Measurements from ENCODE around the gene CYP4F12. TPM values are rescaled to one million over a fixed set of nuclear protein-coding genes. Genes with fewer than 3 reads are reported as not detected.

CYP4F12 gene, protein sequence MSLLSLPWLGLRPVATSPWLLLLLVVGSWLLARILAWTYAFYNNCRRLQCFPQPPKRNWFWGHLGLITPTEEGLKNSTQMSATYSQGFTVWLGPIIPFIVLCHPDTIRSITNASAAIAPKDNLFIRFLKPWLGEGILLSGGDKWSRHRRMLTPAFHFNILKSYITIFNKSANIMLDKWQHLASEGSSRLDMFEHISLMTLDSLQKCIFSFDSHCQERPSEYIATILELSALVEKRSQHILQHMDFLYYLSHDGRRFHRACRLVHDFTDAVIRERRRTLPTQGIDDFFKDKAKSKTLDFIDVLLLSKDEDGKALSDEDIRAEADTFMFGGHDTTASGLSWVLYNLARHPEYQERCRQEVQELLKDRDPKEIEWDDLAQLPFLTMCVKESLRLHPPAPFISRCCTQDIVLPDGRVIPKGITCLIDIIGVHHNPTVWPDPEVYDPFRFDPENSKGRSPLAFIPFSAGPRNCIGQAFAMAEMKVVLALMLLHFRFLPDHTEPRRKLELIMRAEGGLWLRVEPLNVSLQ
- 23.6 TPM for total RNA-seq

DNA sequence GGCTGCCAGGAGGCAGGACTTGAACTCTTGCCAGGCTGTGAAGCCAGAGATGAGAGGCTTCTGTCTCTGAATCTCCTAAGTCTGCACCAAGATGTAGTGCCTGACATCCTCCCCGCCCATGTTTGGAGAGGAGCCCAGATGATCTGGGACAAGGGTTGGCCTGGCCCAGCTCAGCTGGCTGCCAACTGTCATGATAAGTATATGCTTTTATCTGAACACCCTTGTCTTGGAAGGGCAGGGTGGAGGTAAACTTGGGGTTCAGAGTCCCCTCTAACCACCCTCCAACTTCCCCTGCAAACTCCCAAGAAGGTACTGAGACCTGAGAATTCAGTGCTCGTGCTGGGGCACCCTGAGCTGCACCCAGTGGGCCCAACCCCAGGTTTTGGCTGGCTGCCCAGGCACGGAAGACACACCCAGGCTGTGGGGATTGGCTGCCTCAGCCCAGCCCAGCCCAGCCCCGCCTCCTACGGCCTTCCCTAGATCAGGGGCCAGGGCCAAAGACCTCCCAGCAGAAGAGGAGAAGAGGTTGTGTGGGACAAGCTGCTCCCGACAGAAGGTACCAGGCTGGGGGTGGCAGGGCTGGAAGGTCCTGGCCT lies at the start of gene CYP4F12:
TSS of gene CYP4F12 (plus strand) at position 508 of the 596 bp plus-strand sequence. CDS start 443 bp downstream, outside the sequence.
- DNase-seq (ENCODE audit: low spot score) (peak; percentile 93), ATAC-seq (peak; percentile 98)
- intact Hi-C loops (cut with DNase I), result no loop called here

DNA sequence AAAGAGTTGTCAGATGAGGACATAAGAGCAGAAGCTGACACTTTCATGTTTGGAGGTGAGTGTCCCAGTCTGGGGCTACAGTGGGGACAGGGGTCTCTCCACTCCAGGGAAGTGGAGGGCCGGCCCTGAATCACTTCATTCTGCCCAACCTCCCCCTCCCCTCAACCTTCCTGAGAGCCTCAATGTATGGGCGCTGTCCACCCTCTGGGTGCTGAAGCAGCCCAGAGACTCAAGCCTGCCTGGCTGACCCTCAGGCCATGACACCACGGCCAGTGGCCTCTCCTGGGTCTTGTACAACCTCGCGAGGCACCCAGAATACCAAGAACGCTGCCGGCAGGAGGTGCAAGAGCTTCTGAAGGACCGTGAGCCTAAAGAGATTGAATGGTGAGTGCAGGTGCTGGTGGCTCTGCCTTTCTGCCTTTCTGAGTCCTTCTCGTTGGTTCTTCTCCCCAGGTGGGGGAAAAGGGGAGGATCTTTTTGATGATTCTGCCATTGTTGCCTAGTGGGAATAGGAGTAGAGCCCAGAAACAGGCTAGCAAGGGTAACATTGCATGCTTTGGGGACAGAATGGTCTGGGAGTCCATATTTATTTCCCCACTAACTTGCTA lies 49.1 kb upstream of the CYP4F12 start:
- intact Hi-C loops (cut with DNase I), result no loop called here
- DNase-seq (ENCODE audit: low spot score) (no peak), ATAC-seq (no peak)

DNA sequence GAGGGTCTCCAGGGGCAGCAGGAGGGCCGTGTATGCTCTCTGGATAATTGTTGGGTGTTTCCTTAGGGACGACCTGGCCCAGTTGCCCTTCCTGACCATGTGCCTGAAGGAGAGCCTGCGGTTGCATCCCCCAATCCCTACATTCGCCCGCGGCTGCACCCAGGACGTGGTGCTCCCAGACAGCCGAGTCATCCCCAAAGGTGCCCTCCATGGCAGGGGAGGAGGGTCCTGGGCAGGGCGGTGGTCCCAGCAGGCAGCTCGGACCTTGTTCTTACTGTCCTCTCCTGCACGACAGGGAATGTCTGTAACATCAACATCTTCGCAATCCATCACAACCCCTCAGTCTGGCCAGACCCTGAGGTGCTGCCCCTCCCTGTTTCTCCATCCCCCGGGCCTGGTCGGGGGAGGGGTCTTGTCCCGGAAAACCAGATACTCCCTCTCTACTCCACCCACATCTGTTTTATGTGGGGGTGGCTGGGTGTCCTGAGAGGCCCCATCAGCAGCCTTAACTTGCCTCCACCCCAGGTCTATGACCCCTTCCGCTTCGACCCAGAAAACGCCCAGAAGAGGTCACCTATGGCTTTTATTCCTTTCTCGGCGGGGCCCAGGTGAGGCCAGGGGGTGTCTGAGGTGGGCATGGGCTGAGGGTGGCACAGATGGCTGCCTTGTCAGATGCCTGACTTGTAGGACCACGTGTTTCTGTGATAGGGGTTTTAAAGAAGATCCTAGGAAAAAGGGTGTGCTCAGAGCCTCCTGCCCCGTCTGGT lies 44.5 kb upstream of the CYP4F12 start:
- DNase-seq (ENCODE audit: low spot score) (no peak), ATAC-seq (no peak)
- intact Hi-C loops (cut with DNase I), result no loop called here

DNA sequence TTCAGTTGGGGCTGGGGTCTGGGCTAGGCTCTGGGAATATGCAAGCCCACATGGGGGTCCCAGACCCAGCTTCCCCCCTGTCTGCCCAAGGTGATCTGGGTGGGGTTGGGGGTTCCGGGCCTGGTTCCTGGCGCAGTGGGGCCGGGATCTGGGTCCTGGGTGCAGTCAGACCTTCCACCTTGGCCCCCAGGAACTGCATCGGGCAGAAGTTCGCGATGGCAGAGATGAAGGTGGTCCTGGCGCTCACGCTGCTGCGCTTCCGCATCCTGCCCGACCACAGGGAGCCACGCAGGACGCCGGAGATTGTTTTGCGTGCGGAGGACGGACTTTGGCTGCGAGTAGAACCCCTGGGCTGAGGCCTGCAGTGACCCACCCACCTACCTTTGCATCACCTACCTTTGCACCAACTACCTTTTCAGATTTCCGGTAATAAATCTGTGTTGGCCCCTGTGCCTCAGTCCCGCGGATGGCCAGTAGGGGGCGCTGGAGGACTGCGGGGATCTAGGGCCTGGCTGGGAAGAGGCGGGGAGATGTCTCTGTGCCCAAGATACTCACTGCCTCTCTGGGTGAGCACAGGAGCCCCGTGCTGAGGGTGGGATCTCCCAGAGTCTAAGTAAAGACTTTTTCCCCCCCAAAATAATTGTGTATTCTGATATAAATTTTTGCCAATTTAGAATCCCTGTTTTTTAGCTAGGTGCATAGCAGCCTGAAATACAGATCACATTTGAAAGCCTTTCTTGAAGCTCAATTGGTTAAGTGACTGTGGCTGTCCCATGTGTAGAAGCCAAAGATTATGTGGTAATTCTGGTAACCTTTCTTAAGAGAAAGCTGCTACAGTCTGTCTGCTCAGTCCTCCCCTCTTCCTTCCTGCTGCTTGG lies 43.6 kb upstream of the CYP4F12 start:
- DNase-seq (ENCODE audit: low spot score), result peak; percentile 92
- intact Hi-C loops (cut with DNase I), result no loop called here
- peak; percentile 94 for ATAC-seq

DNA sequence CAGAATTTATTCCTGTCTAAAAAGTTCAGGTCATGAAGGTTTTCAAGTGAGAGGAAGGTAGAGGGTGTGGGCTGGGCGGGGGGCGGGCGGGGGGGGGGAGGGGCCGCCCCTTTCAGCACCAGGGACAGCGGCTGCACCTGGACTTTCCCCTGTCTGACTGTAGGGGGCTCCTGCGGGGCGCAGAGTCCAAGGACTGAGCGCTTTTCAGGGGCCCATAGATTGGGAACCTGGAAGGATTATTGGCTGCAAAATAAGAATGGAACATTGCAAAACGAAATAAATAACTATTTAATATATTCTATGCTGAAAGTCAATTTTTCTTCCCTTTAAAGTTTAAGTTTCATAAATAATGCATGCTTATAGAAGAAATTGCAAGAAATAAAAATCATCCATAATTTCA lies 41.1 kb upstream of the CYP4F12 start:
- ATAC-seq, result no peak
- DNase-seq (ENCODE audit: low spot score), result no peak
- intact Hi-C loops (cut with DNase I), result no loop called here

DNA sequence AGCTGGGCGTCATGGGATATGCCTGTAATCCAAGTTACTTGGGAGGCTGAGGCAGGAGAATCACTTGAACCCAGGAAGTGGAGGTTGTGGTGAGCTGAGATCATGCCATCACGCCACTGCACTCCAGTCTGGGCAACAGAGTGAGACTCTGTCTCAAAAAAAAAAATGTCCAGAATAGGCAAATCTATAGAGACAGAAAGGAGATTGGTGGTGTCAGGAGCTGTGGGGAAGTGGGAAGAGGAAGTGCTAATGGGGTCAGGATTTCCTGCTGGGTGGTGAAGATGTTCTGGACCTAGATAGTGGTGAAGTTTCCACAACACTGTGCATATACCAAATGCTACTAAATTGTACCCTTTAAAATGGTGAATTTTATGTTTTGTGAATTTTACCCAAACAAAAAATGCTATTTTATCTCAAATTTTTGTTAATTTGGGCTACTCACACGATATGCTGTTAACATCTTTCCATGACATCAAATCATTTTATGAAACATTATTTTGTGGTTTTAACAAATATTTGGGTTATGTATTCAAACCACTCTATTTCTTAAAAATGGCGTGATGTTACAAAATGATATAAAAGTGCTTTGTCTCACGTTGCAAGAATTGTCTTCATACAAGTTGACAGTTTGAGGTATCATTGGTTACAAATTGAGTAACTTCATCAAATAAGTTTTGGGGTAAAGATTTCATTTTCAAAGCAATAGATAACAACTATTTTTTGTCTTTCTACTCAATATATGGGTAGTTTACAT lies 39.6 kb upstream of the CYP4F12 start:
- DNase-seq (ENCODE audit: low spot score) (no peak), ATAC-seq (no peak)
- intact Hi-C loops (cut with DNase I), result no loop called here

DNA sequence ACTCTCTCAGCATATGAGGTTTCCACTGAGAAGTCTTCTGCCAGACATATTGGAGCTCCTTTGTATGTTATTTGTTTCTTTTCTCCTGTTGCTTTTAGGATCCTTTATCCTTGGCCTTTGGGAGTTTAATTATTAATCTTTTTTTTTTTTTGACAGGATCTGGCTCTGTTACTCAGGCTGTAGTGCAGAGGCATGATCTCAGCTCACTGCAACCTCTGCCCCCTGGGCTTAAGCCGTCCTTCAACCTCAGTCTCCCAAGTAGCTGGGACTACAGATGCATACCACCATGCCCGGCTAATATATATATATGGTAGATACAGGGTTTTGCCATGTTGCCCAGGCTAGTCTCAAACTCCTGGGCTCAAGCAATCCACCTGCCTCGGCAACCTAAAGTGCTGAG lies 38.8 kb upstream of the CYP4F12 start:
- intact Hi-C loops (cut with DNase I), result no loop called here
- no peak for DNase-seq (ENCODE audit: low spot score)
- no peak for ATAC-seq

DNA sequence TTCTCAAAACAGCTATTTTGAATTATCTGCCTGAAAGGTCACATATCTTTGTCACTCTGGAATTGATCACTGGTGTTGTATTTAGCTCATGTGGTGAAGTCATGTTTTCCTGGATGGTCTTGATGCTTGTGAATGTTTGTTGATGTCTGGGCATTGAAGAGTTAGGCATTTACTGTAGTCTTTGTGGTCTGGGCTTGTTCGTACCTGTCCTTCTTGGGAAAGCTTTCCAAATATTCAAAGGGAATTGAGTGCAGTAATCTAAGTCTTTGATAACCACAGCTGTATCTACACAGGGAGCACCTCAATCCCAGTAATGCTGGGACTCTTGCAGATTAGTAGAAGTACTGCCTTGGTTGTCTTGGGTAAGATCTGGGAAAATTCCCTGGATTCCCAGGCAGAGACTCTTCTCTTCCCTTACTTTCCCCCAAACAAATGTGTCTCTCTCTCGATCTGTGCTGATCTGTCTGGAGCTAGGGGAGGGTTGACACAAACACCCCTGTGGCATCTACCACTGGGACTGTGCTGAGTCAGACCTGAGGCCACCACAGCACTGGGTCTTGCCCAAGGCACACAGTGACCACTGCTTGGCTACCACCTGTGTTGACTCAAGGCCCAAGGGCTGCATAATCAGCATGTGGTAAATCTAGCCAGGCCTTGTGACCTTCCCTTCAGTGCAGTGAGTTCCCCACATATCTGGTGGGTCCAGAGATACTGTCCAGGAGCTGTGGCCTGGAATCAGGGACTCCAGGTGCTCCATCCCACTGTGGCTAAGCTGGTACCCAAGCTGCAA lies 37.7 kb upstream of the CYP4F12 start:
- intact Hi-C loops (cut with DNase I), result no loop called here
- DNase-seq (ENCODE audit: low spot score), result no peak
- ATAC-seq, result no peak

DNA sequence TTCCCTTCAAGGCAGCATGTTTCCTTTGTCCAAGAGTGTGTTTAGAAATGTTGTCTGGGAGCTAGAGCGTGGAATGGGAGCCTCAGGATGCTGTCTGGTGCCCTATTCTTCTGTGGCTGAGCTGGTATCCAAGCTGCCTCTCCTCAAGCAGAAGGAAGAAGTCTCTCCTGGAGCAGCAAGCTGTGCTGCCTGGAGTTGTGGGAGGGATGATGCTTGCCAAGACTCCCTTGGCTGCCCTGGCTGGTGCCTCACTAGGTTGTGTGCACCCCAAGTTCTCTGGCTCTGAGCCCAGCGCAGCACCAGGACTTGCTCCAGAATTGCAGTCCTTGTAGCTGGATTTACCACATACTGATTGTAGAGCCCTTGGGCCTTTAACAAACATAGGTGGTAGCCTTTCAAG lies 36.9 kb upstream of the CYP4F12 start:
- intact Hi-C loops (cut with DNase I), result no loop called here
- DNase-seq (ENCODE audit: low spot score), result no peak
- no peak for ATAC-seq

DNA sequence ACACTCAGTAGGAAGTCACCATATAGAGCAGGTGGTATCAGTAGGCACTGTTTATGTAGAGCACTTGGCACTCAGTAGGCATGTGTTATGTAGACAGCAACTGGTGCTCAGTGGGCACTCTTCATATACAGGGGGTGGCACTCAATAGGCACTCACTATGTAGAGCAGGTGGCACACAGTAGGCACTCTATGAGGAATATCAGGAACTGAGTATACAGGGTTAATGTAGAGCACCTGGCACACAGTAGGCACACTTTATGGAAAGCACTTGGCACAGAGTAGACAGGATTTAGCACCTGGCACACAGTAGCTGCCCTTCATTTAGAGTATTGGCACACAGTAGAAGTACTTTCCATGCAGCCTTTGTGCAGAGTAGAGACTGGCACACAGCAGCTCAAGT lies 33.3 kb upstream of the CYP4F12 start:
- DNase-seq (ENCODE audit: low spot score), result no peak
- intact Hi-C loops (cut with DNase I), result no loop called here
- ATAC-seq, result peak; percentile 7

DNA sequence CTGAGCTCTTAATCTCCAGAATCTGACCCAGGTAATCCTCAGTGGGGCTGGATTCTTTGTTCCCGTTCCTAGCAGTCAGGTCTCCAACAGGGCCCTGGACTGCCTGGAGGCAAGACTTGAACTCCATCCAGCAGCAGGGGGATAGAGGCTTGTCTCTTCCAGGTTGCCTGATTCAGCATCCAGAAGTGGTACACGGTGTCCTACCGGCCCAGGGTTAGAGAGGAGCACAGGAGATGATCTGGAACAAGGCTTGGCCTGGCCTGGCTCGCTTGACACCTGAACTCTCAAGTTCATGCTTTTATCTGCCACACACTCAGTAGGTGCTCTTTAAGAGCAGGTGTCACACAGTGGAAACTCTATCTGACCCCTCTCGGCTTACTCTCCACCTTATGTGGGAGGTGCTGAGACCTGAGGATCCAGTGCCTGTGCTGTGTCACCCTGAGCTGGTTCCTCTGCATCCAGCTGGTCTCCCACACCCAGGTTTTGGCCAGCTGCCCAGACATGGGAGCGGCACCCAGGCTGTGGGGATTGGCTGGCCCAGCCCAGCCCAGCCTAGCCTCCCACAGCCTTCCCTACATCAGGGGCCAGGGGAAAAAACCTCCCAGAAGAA lies 32.5 kb upstream of the CYP4F12 start, which contains the start of gene CYP4F3:
TSS of gene CYP4F3 (plus strand) at position 604 of the 610 bp plus-strand sequence. CDS start 519 bp downstream, outside the sequence.
- DNase-seq (ENCODE audit: low spot score) (peak; percentile 85), ATAC-seq (peak; percentile 97)
- intact Hi-C loops (cut with DNase I), result no loop called here

DNA sequence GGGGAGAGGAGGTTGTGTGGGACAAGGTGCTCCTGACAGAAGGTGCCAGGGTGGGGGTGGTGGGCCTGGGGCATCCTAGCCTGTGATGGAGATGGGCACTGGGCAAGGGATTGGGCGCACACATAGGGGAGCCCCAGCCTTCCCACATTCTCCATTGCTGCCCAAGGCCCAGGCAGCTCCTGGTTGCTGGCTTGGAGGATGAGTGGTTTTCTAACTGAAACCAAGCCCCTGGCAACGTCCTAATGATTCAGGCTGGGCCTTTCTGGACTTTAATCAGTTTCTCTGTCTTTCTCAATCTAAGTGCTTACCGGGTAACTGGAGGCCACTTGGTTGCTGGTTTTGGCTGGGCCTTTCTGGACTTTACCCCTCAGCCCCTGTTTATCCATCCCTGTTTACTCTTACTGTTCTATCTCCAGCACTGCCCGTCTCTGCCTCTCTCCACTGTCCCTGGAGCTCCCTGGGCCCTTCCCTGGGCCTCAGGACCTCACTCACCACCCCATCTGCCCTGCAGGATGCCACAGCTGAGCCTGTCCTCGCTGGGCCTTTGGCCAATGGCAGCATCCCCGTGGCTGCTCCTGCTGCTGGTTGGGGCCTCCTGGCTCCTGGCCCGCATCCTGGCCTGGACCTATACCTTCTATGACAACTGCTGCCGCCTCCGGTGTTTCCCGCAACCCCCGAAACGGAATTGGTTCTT lies 31.8 kb upstream of the CYP4F12 start:
- DNase-seq (ENCODE audit: low spot score) (no peak), ATAC-seq (peak; percentile 59)
- intact Hi-C loops (cut with DNase I), result no loop called here

DNA sequence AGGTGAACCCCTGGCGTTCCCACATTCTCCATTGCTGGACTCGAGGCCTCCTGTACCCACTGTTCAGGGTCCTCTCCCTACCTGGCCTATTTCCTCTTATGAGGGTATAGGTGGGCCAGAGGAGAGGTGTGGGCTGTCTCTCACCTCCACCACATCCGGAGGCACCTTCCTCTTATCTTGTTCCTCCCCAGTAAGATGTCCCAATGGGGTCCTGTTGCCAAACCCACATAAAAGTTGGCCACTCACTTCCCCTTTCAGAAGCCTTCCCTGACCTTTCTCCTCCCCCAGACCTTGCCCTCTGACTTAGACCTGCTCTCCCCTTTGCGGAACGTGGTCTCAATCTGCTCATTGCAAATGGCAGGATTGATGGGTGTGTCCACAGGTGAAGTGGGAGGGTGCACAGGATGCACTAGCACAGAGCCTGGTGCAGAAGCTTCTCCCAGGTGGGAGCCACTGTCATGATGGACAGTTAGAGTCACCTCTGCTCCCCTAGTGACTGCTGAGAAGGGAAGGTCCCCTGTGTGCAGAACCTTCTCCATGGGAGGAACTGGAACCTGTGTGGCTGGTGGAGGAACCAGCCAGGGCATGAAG lies 30.9 kb upstream of the CYP4F12 start:
- ATAC-seq (no peak), DNase-seq (ENCODE audit: low spot score) (no peak)
- intact Hi-C loops (cut with DNase I), result no loop called here

DNA sequence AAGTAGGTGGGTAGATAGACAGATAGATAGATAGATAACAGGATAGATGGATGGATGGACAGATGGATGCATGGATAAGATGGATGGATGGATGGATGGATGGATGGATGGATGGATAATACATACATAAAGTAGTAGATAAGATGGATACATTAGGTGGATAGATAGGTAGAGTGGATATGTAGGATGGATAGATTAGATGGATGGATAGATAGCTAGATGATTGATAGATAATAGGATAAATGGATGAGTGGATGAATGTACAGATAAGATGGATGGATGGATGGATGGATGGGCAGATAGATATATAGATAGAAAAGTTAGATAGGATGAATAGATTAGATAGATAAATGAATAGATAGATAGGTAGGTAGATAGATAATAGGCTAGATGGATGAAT lies 30.1 kb upstream of the CYP4F12 start:
- intact Hi-C loops (cut with DNase I), result no loop called here
- DNase-seq (ENCODE audit: low spot score), result no peak
- ATAC-seq, result no peak

DNA sequence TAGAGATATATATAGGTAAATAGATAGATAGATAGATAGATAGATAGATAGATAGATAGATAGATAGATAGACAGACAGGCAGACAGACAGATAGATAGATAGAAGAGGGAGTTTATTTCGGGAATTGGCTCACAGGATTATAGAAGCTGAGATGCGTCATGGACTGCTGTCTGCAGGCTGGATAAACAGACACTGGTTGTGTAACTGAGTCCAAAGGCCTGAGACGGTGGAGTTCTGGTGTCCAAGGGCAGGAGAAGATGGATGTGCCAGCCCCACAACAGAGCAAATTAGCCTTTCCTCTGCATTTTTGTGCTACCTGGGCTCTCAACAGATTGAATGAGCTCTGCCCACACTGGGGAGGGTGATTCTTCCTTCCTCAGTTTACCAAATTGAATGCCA lies 29.5 kb upstream of the CYP4F12 start:
- ATAC-seq (no peak), DNase-seq (ENCODE audit: low spot score) (no peak)
- intact Hi-C loops (cut with DNase I), result no loop called here
